MM.1S (cell line): ENCODE measurements around the gene FAM120B.

ENCODE experiments used
- CTCF ChIP-seq: fragments of 300-600 bp; sonication (generic); IDR thresholded peaks from 2 replicates; pipeline ENCODE4 v1.5.1; 2016; ENCODE audit warnings: antibody characterized with exemption, low read length, mixed read lengths
- EZH2 ChIP-seq: fragments of 300-600 bp; sonication (generic); optimal IDR thresholded peaks from 2 replicates; pipeline ENCODE3; 2017; ENCODE audit warnings: low read depth, mild to moderate bottlenecking, antibody characterized with exemption, low read length, mixed read lengths
- EZH2phosphoT487 ChIP-seq: fragments of 300-600 bp; sonication (generic); IDR thresholded peaks from 2 replicates; pipeline ENCODE4 v1.6.1; 2018; ENCODE audit warnings: antibody characterized with exemption, low read length

- TF ChIP-seq EZH2 = no peak
- TF ChIP-seq CTCF = no peak
- TF ChIP-seq EZH2phosphoT487 = no peak
Observed at GRCh38 chr6:170307080-170307545, 555 bp downstream of the FAM120B start.
